ENCODE results near the gene SRP68. TPM values are rescaled to one million over a fixed set of nuclear protein-coding genes. Genes with fewer than 3 reads are reported as not detected.
A peak's percentile ranks its signal among the peaks of the same experiment; 100 is the strongest.

SRP68 gene
- total RNA-seq, 2 donors from 2014 or later = 26.2 to 27.7 TPM

DNA sequence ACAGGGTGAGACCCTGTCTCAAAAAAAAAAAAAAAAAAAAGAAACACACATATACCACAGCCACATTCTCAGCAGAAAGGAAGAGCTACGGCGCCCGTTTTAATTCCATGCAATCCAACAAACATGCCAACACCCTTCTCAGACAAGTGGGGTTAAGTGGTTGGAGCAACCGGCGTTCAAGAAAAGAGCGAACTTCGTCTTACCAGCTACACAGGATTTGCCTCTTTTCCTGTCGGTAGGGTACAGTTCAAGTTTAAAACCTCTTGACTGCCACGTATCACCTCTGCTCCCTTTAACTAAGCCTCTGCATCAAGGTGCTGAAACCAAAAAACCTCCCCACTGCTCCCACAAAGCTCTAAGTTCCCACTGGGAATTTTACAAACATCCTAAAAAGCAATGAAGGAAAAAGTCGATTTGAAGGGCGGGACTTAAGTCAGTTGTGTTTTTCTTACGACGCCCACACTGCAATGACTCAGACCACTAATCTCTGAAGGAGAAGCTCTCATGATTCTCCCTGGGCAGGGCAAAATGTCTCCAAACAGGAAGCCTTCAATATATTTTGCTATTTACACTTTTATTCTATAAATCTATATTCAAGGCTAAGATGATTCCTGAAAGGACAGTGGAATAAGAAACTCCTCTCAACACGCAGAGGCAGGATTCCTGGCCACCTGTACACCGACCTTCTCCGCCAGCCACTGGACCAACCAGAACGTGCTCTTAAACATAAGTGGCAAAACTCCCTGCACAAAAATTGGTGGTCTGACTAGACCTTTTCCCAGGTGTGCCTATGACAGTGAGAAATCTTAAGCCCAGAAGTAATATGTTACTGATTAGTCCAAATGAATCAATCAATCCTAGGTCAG is 18.8 kb downstream of the SRP68 start:
- Histone ChIP-seq H3K27me3 (no peaks in the 10 kb centered on the region), H3K9me3 (no peaks in the 10 kb centered on the region), H3K4me1 (peaks cover 10% of the 10 kb centered on the region), H3K4me3 (no peak overlapping the region), H3K36me3 (replicated peaks in 1 of 2; ENCODE audit: insufficient read depth in 1 of 2, low read depth in 2 of 2) (peaks cover 28 to 37% of the 10 kb centered on the region in 2 donors), H3K27ac (peak overlapping the region in 1 of 4 donors; percentile 28)
- ATAC-seq (no peak), DNase-seq (no peak)
- WGBS, 2 donors = 73 to 84% methylated on average over 17 of the region's 17 CpGs
- TF ChIP-seq POLR2A (IDR thresholded peaks at IDR 0.05) = no peak
- TF ChIP-seq, protein P1, sequence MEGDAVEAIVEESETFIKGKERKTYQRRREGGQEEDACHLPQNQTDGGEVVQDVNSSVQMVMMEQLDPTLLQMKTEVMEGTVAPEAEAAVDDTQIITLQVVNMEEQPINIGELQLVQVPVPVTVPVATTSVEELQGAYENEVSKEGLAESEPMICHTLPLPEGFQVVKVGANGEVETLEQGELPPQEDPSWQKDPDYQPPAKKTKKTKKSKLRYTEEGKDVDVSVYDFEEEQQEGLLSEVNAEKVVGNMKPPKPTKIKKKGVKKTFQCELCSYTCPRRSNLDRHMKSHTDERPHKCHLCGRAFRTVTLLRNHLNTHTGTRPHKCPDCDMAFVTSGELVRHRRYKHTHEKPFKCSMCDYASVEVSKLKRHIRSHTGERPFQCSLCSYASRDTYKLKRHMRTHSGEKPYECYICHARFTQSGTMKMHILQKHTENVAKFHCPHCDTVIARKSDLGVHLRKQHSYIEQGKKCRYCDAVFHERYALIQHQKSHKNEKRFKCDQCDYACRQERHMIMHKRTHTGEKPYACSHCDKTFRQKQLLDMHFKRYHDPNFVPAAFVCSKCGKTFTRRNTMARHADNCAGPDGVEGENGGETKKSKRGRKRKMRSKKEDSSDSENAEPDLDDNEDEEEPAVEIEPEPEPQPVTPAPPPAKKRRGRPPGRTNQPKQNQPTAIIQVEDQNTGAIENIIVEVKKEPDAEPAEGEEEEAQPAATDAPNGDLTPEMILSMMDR (IDR thresholded peaks at IDR 0.05) = no peak
- intact Hi-C loops (cut with DNase I) = no loop called here

DNA sequence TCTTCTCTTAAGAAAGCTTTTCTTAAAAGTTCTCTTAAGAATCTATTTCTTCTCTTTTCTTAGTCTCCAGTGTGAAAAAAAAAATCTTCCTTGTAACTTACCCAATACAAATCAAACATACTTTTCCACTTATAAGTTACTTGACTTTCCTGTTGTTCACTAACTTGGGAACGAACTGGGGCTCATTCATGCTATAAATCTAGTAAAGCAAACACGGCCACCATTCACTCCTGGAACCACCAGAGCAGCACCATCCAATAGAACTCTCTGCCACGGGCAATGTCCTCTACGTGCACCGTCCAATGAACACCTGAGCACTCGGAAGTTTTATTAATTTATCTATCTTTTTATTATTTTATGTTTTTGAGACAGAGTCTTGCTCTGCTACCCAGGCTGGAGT is 20.8 kb downstream of the SRP68 start:
- Histone ChIP-seq H3K4me1 (peaks cover 10% of the 10 kb centered on the region), H3K9me3 (no peaks in the 10 kb centered on the region), H3K4me3 (no peak overlapping the region), H3K36me3 (replicated peaks in 1 of 2; ENCODE audit: insufficient read depth in 1 of 2, low read depth in 2 of 2) (peaks cover 30 to 36% of the 10 kb centered on the region in 2 donors), H3K27ac (peak overlapping the region in 2 of 4 donors; percentile 30 to 33), H3K27me3 (no peaks in the 10 kb centered on the region)
- ATAC-seq (no peak), DNase-seq (no peak)
- 54 to 60% methylated on average over 6 of the region's 6 CpGs for WGBS, 2 donors
- intact Hi-C loops (cut with DNase I) = no loop called here
- TF ChIP-seq, protein P1 (IDR thresholded peaks at IDR 0.05) = no peak
- no peak for TF ChIP-seq POLR2A (IDR thresholded peaks at IDR 0.05)

DNA sequence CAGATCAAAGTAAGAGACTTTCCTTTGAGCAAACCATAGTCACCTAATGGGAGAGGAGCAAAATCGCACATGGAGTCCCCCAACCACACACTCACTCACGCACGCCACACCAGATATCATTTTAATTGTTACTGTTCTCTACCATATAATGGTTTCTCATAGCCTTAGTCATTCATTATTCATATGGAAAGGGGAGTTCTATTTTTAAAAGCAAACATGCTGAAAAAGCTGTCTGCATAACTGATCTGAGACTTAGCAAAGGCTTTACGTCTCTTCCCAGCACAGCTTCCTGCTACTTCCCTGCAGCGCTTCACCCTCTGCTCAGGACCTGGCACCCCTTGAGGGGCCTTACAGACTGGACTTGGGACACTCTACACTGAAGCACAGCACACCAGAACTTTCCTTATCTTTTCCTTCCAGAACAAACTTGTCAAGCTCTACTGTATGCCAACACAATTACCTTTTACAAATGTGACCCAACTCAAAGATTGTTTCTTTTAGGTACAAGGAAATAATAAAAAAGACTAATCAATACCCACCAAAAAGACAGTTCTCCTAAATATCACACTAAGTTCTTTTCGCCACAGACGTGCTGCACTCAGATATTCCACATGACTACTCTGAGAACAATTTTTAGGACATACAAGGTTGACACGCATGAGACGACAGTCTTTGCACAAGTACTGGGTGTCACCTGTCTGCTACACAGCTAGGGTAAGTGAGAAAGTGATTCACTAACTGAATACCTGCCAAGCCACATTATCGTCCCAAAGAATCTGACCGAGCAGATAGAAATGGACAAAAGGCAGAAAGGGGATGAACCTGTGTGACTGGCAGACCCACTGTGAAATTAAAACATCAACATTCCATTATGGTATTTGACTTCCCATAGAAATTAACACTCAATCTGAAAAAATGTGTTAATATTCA is 21.5 kb downstream of the SRP68 start:
- Histone ChIP-seq H3K4me1 (peaks cover 10% of the 10 kb centered on the region), H3K4me3 (no peak overlapping the region), H3K36me3 (replicated peaks in 1 of 2; ENCODE audit: insufficient read depth in 1 of 2, low read depth in 2 of 2) (peaks cover 29 to 32% of the 10 kb centered on the region in 2 donors), H3K27me3 (no peaks in the 10 kb centered on the region), H3K27ac (peak overlapping the region in 2 of 4 donors; percentile 30 to 33), H3K9me3 (no peaks in the 10 kb centered on the region)
- DNase-seq = no peak
- peak; percentile 38 for ATAC-seq
- intact Hi-C loops (cut with DNase I) = no loop called here
- WGBS, 2 donors = 66 to 81% methylated on average over 11 of the region's 11 CpGs
- TF ChIP-seq POLR2A (IDR thresholded peaks at IDR 0.05) = no peak
- TF ChIP-seq, protein P1 (IDR thresholded peaks at IDR 0.05) = no peak

DNA sequence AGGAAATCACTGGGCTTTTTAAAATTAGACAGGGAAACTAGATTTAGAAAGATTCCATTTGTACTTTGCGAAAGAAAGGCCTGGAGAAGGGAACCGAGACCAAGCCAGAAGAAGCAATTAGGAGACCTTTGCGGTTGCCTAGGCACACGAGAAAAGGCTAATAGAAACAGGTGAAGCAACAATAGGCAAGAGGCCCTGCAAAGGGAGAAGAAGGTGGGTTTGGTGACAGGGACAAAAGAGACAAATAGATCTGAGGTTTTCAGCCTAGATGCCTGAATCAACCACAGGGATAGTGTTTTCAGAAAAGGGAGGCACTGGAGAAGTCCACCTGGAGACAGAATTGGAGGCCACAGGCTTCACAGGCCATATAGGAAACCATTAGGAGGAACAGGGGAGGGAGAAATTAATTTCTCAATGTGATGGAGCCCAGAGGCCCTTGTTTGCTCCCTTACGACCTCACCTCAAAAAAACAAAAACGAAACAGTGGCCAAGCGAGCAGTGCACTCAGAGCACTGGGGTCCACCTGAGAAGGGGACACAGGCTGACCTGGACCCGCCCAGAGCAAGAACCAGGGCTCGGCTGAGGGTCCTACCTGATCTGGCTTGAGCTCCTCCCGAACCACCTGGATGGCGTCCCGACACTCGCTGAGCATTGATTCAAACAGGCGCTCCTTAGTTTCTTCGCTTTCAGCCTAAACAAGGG is 22.3 kb downstream of the SRP68 start:
- Histone ChIP-seq H3K9me3 (no peaks in the 10 kb centered on the region), H3K27me3 (no peaks in the 10 kb centered on the region), H3K4me1 (peaks cover 10% of the 10 kb centered on the region), H3K27ac (peak overlapping the region in 2 of 4 donors; percentile 30 to 33), H3K36me3 (replicated peaks in 1 of 2; ENCODE audit: insufficient read depth in 1 of 2, low read depth in 2 of 2) (peaks cover 34 to 37% of the 10 kb centered on the region in 2 donors), H3K4me3 (no peak overlapping the region)
- no peak for DNase-seq
- TF ChIP-seq, protein P1 (IDR thresholded peaks at IDR 0.05) = no peak
- no peak for TF ChIP-seq POLR2A (IDR thresholded peaks at IDR 0.05)
- ATAC-seq = no peak
- 79 to 93% methylated on average over 13 to 15 of the region's 15 CpGs for WGBS, 2 donors
- intact Hi-C loops (cut with DNase I) = no loop called here

Measured in body of pancreas (tissue), 4 donors.